Neural cell (in vitro differentiated cells): ENCODE results near the gene KCNK13.

Source experiments
- CTCF ChIP-seq: fragments of 450-650 bp; IDR thresholded peaks from 2 replicates; pipeline ENCODE4 v1.5.1; 2014; ENCODE audit warnings: antibody characterized with exemption, mild to moderate bottlenecking, moderate library complexity; ENCODE audit not compliant: poor library complexity, severe bottlenecking
- EP300 ChIP-seq: fragments of 450-650 bp; conservative IDR thresholded peaks from 2 replicates; pipeline ENCODE4 v1.6.1; 2014; ENCODE audit warnings: antibody characterized with exemption, mild to moderate bottlenecking, moderate library complexity; ENCODE audit not compliant: poor library complexity, severe bottlenecking
- EZH2 ChIP-seq: fragments of 200-600, 300-800 bp; shearing (Covaris generic), sonication (generic); IDR thresholded peaks from 2 replicates; pipeline ENCODE4 v1.6.1; 2014; ENCODE audit warnings: antibody characterized with exemption, low read length, borderline replicate concordance, mild to moderate bottlenecking; ENCODE audit not compliant: insufficient read depth, poor library complexity, severe bottlenecking
- POLR2AphosphoS5 ChIP-seq: IDR thresholded peaks from 2 replicates; pipeline ENCODE4 v1.6.1; 2012
- RAD21 ChIP-seq: fragments of 450-650 bp; conservative IDR thresholded peaks from 2 replicates; pipeline ENCODE4 v1.6.1; 2014; ENCODE audit warnings: antibody characterized with exemption, mild to moderate bottlenecking, moderate library complexity
- SMC3 ChIP-seq: fragments of 450-650 bp; conservative IDR thresholded peaks from 2 replicates; pipeline ENCODE4 v1.6.1; 2014; ENCODE audit warnings: antibody characterized with exemption, mild to moderate bottlenecking, moderate library complexity; ENCODE audit not compliant: poor library complexity
- TF ChIP-seq, protein P1 (sequence below): IDR thresholded peaks from 2 replicates; pipeline ENCODE4 v1.6.1; 2012; ENCODE audit warnings: borderline replicate concordance

DNA sequence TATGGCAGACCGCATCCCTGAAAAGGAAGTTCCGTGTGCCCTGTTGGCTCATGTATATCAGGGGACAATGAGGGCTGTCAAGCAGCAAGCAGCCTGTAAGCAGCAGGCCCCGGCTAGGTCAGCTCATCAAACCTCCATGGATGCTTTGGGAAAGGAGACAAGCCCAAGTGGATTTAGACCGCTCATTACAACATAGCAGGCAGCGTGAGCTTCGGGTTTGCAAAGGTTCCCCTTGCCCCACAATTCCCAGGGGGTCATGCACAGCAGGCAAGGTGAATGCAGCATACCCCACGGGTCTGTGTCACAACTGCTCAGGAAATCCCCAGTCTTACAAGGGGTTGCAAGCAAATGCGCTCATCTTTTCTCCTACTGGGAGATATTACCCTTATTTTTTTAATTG is 54.6 kb downstream of the KCNK13 start:
- TF ChIP-seq EP300 (no peak), SMC3 (no peak), CTCF (no peak), RAD21 (no peak), POLR2AphosphoS5 (no peak), EZH2 (no peak)
- TF ChIP-seq, protein P1, sequence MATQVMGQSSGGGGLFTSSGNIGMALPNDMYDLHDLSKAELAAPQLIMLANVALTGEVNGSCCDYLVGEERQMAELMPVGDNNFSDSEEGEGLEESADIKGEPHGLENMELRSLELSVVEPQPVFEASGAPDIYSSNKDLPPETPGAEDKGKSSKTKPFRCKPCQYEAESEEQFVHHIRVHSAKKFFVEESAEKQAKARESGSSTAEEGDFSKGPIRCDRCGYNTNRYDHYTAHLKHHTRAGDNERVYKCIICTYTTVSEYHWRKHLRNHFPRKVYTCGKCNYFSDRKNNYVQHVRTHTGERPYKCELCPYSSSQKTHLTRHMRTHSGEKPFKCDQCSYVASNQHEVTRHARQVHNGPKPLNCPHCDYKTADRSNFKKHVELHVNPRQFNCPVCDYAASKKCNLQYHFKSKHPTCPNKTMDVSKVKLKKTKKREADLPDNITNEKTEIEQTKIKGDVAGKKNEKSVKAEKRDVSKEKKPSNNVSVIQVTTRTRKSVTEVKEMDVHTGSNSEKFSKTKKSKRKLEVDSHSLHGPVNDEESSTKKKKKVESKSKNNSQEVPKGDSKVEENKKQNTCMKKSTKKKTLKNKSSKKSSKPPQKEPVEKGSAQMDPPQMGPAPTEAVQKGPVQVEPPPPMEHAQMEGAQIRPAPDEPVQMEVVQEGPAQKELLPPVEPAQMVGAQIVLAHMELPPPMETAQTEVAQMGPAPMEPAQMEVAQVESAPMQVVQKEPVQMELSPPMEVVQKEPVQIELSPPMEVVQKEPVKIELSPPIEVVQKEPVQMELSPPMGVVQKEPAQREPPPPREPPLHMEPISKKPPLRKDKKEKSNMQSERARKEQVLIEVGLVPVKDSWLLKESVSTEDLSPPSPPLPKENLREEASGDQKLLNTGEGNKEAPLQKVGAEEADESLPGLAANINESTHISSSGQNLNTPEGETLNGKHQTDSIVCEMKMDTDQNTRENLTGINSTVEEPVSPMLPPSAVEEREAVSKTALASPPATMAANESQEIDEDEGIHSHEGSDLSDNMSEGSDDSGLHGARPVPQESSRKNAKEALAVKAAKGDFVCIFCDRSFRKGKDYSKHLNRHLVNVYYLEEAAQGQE, result no peak
